ENCODE results near the gene CBLN2.

The CBLN2 gene

DNA sequence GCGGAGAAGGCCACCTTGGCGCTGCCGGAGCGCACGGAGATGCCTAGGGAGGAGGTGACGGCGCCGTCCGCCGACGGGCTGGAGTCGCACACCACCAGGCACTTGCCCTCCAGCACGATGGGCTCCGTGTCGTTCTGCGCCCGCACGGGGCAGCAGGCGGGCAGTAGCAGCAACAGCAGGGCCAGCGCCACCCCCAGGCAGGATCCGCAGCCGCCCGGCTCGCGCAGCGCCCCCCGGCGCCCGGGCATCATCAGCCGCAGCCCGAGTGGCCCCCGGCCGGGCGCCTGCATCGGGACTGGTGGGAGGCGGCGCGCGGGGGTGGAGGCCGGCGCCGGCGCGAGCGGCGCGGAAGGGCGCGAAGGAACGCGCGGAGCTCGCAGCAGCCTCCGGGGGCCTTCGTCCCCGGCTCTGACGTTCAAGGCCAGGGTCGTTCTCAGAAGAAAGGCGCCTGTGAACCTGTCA lies 2.2 kb downstream of the CBLN2 start:
- Histone ChIP-seq H3K9me3 (ENCODE audit: low read length) (no peaks in the 10 kb centered on the region), H3K27ac (ENCODE audit: low read depth, low read length) (no peak overlapping the region), H3K27me3 (ENCODE audit: control insufficient read depth in 1 of 2, insufficient read depth in 2 of 2, low read length in 2 of 2) (peaks cover 9 to 33% of the 10 kb centered on the region in 2 donors), H3K36me3 (ENCODE audit: insufficient read depth, low read length) (no peaks in the 10 kb centered on the region), H3K4me1 (ENCODE audit: insufficient read depth, low read length) (peaks cover 5% of the 10 kb centered on the region), H3K4me3 (ENCODE audit: low read depth in 1 of 2, low read length in 2 of 2) (no peak overlapping the region), H3K9ac (ENCODE audit: low read length) (no peak overlapping the region)

DNA sequence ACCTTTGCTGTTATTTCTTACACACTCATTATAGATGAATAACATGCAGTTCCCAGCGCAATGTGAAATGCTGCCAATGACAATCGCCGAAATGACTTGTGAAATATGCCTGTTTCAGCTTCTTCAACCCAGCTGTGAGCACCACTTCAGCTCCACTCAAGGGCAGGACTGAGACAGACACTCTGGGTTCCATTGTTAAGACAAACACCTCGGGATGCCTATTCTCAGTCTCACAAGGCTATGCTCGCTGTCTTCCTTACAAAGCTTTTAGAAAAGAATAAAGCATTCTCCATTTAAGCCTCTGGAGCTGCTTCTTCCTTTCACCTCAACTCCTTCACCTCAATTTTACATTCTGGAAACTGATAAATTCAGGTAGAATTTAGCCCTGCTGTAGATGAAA lies 4.2 kb downstream of the CBLN2 start:
- Histone ChIP-seq H3K9ac (ENCODE audit: low read length) (no peak overlapping the region), H3K27me3 (ENCODE audit: control insufficient read depth in 1 of 2, insufficient read depth in 2 of 2, low read length in 2 of 2) (peaks cover 7 to 33% of the 10 kb centered on the region in 2 donors), H3K4me3 (ENCODE audit: low read depth in 1 of 2, low read length in 2 of 2) (no peak overlapping the region), H3K4me1 (ENCODE audit: insufficient read depth, low read length) (peaks cover 5% of the 10 kb centered on the region), H3K36me3 (ENCODE audit: insufficient read depth, low read length) (no peaks in the 10 kb centered on the region), H3K27ac (ENCODE audit: low read depth, low read length) (no peak overlapping the region), H3K9me3 (ENCODE audit: low read length) (no peaks in the 10 kb centered on the region)

DNA sequence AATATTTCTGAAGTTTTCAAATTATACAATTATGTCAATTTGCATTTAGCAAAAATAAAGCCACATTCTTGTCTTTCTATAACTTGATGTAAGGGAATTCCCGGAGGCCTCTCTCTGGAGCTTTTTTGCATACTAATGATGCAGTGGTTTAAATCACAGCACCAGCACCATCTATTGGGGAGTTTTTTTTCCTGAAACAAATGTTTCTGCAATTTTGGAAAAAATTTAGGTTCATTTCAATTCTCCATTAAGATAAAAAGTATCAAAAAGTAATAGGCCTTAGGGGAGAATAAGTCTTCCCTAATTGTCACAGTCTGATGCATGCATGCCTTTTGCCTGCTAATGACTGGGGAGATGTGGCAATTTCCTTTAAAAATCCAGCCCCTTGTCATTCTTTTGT lies 13.5 kb downstream of the CBLN2 start:
- no peaks in the 10 kb centered on the region for H3K27me3 ChIP-seq (ENCODE audit: control insufficient read depth in 1 of 2, insufficient read depth in 2 of 2, low read length in 2 of 2)

DNA sequence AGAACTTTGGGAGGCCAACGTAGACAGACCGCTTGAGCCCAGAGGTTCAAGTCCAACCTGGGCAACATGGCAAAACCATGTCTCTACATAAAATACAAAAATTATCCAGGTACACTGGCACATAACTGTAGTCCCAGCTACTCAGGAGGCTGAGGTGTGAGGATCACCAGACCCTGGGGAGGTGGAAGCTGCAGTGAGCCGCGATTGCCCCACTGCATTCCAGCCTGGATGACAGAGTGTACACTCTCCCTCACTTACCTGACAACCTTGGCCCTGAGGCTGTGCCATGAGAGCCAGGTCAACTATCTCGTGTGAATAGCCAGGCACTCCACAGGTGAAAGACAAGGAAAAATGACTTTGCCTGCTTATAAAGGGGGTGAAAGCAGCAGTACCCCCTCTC lies 39.3 kb downstream of the CBLN2 start:
- Histone ChIP-seq H3K4me3 (ENCODE audit: low read depth in 1 of 2, low read length in 2 of 2) (no peak overlapping the region), H3K27ac (ENCODE audit: low read depth, low read length) (no peak overlapping the region), H3K4me1 (ENCODE audit: insufficient read depth, low read length) (no peaks in the 10 kb centered on the region), H3K27me3 (ENCODE audit: control insufficient read depth in 1 of 2, insufficient read depth in 2 of 2, low read length in 2 of 2) (no peaks in the 10 kb centered on the region), H3K9ac (ENCODE audit: low read length) (no peak overlapping the region), H3K9me3 (ENCODE audit: low read length) (no peaks in the 10 kb centered on the region), H3K36me3 (ENCODE audit: insufficient read depth, low read length) (no peaks in the 10 kb centered on the region)

More for the DNA sequence above, 13.5 kb downstream of the CBLN2 start:
- Histone ChIP-seq H3K27ac (ENCODE audit: low read depth, low read length) (no peak overlapping the region), H3K36me3 (ENCODE audit: insufficient read depth, low read length) (no peaks in the 10 kb centered on the region), H3K4me1 (ENCODE audit: insufficient read depth, low read length) (no peaks in the 10 kb centered on the region), H3K4me3 (ENCODE audit: low read depth in 1 of 2, low read length in 2 of 2) (no peak overlapping the region), H3K9ac (ENCODE audit: low read length) (no peak overlapping the region), H3K9me3 (ENCODE audit: low read length) (no peaks in the 10 kb centered on the region)

DNA sequence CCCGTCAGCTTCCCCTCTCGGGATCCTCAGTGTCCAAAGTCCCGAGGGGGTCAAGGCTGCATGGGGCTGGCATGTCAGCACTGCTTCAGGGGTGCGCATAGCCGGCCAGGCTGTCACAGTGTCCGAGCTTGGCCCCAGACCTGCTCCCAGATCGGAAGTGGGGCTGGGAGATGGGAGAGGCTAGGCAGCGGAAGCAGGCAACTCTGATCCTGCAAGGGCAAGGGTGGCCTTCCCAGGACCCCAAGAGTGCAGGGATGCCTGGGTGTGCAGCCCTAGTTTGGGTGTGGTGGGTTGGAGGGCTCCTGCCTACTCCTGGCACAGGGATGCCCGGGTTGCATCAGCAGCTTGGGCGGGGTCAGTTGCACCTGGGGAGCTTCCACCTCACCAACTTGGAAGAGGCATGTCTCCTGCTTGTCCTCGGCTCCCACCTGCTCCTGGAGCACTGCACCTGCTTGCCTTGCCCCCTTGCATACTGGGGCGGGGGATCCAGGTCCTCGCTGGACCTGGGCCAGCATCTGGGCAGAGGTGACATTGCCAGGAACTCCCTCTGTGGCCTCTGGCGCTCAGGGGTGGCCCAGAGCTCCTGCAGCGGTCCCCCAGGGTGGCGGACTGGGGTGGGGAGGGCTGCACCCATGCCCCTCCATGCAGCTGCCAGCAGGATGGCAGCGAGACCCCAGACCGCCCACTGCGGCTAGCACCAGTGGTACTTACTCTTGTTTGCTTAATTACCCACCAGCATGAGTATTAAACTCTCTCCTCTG lies 41.3 kb downstream of the CBLN2 start:
- Histone ChIP-seq H3K4me3 (ENCODE audit: low read depth in 1 of 2, low read length in 2 of 2) (no peak overlapping the region), H3K36me3 (ENCODE audit: insufficient read depth, low read length) (no peaks in the 10 kb centered on the region), H3K27me3 (ENCODE audit: control insufficient read depth in 1 of 2, insufficient read depth in 2 of 2, low read length in 2 of 2) (no peaks in the 10 kb centered on the region), H3K9ac (ENCODE audit: low read length) (no peak overlapping the region), H3K9me3 (ENCODE audit: low read length) (no peaks in the 10 kb centered on the region), H3K4me1 (ENCODE audit: insufficient read depth, low read length) (no peaks in the 10 kb centered on the region), H3K27ac (ENCODE audit: low read depth, low read length) (no peak overlapping the region)

DNA sequence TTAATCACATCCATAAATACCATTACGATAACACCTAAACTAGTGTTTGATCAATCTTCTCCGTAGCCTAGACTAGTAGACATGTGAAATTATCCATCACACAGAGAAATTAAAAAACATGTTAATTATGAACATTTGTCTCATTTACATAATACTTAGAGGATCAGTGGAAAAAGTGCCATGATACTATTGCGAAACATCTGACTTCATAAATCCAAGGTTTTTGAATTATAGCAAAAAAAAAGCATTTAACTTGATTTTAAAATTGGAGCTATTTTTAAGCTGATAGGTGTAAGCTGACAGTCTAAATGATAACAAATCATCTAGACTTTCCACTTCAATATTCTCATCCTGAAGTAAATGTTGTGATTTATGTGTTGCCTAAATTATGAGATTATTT lies 51.6 kb downstream of the CBLN2 start:
- Histone ChIP-seq H3K27me3 (ENCODE audit: control insufficient read depth in 1 of 2, insufficient read depth in 2 of 2, low read length in 2 of 2) (no peaks in the 10 kb centered on the region), H3K27ac (ENCODE audit: low read depth, low read length) (no peak overlapping the region), H3K9ac (ENCODE audit: low read length) (no peak overlapping the region), H3K4me3 (ENCODE audit: low read depth in 1 of 2, low read length in 2 of 2) (no peak overlapping the region), H3K4me1 (ENCODE audit: insufficient read depth, low read length) (no peaks in the 10 kb centered on the region), H3K36me3 (ENCODE audit: insufficient read depth, low read length) (no peaks in the 10 kb centered on the region), H3K9me3 (ENCODE audit: low read length) (no peaks in the 10 kb centered on the region)
